GM12878 (cell line): ENCODE measurements around the gene ATP13A1. TPM values are rescaled to one million over a fixed set of nuclear protein-coding genes. Genes with fewer than 3 reads are reported as not detected.

Experiments
- ATAC-seq: fragments of 200-7000 bp; cut with Tn5 transposase; 3 replicates; pipeline ENCODE4 v1.9.1; 2020; ENCODE audit warnings: mild to moderate bottlenecking, moderate library complexity
- BruUV-seq: library from RNA; stranded (reverse); fragments of 400-500 nt; replicated peaks from 2 replicates; lab custom pipeline; 2021; lab: Mats Ljungman, UMichigan
- CTCF ChIA-PET: fragments of 300-600 bp; sonication (Branson Sonifier 250); formaldehyde crosslinking; extraction: SDS; loops from one replicate; lab custom pipeline; 2021; ENCODE audit warnings: inconsistent platforms; lab: Yijun Ruan, JAX
- POLR2A ChIA-PET: fragments of 350-600 bp; formaldehyde crosslinking; extraction: SDS; loops from one replicate; lab custom pipeline; 2021; ENCODE audit warnings: inconsistent platforms; lab: Charles Lee
- RAD21 ChIA-PET: fragments of 300-600 bp; sonication (Branson Sonifier 250); formaldehyde crosslinking; loops from one replicate; lab custom pipeline; 2023; ENCODE audit warnings: antibody characterized with exemption; ENCODE audit not compliant: unreplicated experiment; lab: Charles Lee
- SMC1A ChIA-PET: fragments of 300-600 bp; sonication (Branson Sonifier 250); formaldehyde crosslinking; loops from one replicate; lab custom pipeline; 2023; ENCODE audit not compliant: unreplicated experiment, uncharacterized antibody; lab: Charles Lee
- DNase-seq: peaks from one replicate; pipeline ENCODE4 v3.0.0-alpha.2; 2011; ENCODE audit warnings: low read depth, low spot score
- FAIRE-seq: peaks from 3 replicates; lab custom pipeline; 2011; peaks lifted over from hg19 to GRCh38; lab: Jason Lieb, UNC
- H2AFZ ChIP-seq: 2 replicates; pipeline ENCODE4 v1.6.0; 2011; ENCODE audit warnings: low read depth, low read length, control low read depth; ENCODE audit not compliant: control insufficient read depth
- H3K27ac ChIP-seq: 2 replicates; pipeline ENCODE4 v1.5.1; 2011; ENCODE audit warnings: control low read depth; ENCODE audit not compliant: control insufficient read depth, insufficient read depth
- H3K27me3 ChIP-seq, 2 experiments: replicated peaks in 1 of 2; 2 replicates each; pipeline versions ENCODE4 v1.6.0 to v1.6.1; 2011; ENCODE audit warnings: low read length in 1 of 2; ENCODE audit not compliant: control insufficient read depth in 2 of 2, insufficient read depth in 2 of 2
- H3K36me3 ChIP-seq, 2 experiments: 2 replicates each; pipeline ENCODE4 v1.5.1; 2011; ENCODE audit warnings: low read length in 1 of 2; ENCODE audit not compliant: control insufficient read depth in 2 of 2, insufficient read depth in 2 of 2
- H3K4me1 ChIP-seq: 2 replicates; pipeline ENCODE4 v1.6.1; 2011; ENCODE audit warnings: mild to moderate bottlenecking, low read length, moderate library complexity, mixed read lengths; ENCODE audit not compliant: control insufficient read depth, insufficient read depth
- H3K4me2 ChIP-seq: 2 replicates; pipeline ENCODE4 v1.6.0; 2011; ENCODE audit warnings: control low read depth; ENCODE audit not compliant: control insufficient read depth, insufficient read depth
- H3K4me3 ChIP-seq: fragments of 200-600 bp; sonication (generic); 2 replicates; pipeline ENCODE4 v1.5.1; 2016
- H3K79me2 ChIP-seq: 2 replicates; pipeline ENCODE4 v1.6.0; 2011; ENCODE audit warnings: low read length; ENCODE audit not compliant: control insufficient read depth, insufficient read depth
- H3K9ac ChIP-seq: 2 replicates; pipeline ENCODE4 v1.8.0; 2011; ENCODE audit warnings: low read length, control low read depth, mixed read lengths; ENCODE audit not compliant: control insufficient read depth, insufficient read depth
- H3K9me3 ChIP-seq: replicated peaks from 3 replicates; pipeline ENCODE4 v1.5.1; 2011; ENCODE audit warnings: mild to moderate bottlenecking, low read length; ENCODE audit not compliant: control insufficient read depth, insufficient read depth
- H4K20me1 ChIP-seq: 2 replicates; pipeline ENCODE4 v1.6.0; 2011; ENCODE audit not compliant: control insufficient read depth, insufficient read depth
- BCL11A ChIP-seq: IDR thresholded peaks from 2 replicates; pipeline ENCODE4 v1.6.1; 2011; ENCODE audit warnings: low read depth, low read length
- CEBPB ChIP-seq, 2 experiments: fragments of 150-350 bp in 1 of 2; IDR thresholded peaks; 2 replicates each; pipeline ENCODE4 v1.6.1; 2012 to 2014; ENCODE audit warnings: low read depth in 2 of 2, low read length in 2 of 2, borderline replicate concordance in 1 of 2, inconsistent platforms in 1 of 2
- FOS ChIP-seq: IDR thresholded peaks from 3 replicates; pipeline ENCODE4 v1.6.1; 2011; ENCODE audit warnings: borderline replicate concordance; ENCODE audit not compliant: insufficient read length; ENCODE audit errors: extremely low read depth
- KDM1A ChIP-seq: fragments of 200-600 bp; sonication (generic); IDR thresholded peaks from 2 replicates; pipeline ENCODE4 v1.6.1; 2016; ENCODE audit warnings: borderline replicate concordance
- MYB ChIP-seq: fragments of 150-350 bp; IDR thresholded peaks from 2 replicates; pipeline ENCODE4 v1.6.1; 2014; ENCODE audit warnings: mild to moderate bottlenecking, low read depth, low read length, borderline replicate concordance
- POU2F2 ChIP-seq: IDR thresholded peaks from 3 replicates; pipeline ENCODE4 v1.6.1; 2011; ENCODE audit warnings: low read depth, mild to moderate bottlenecking, low read length, borderline replicate concordance
- SMARCA5 ChIP-seq: fragments of 450-650 bp; IDR thresholded peaks from 2 replicates; pipeline ENCODE4 v1.6.1; 2017; ENCODE audit warnings: mild to moderate bottlenecking
- YY1 ChIP-seq: IDR thresholded peaks from 2 replicates; pipeline ENCODE4 v1.6.1; 2011; ENCODE audit warnings: low read depth, mild to moderate bottlenecking, low read length
- ZBTB4 ChIP-seq: fragments of 450-650 bp; formaldehyde crosslinking; IDR thresholded peaks from 2 replicates; pipeline ENCODE4 v1.4.0; 2022; ENCODE audit warnings: mild to moderate bottlenecking, moderate library complexity
- ZNF622 ChIP-seq: fragments of 450-650 bp; IDR thresholded peaks from 2 replicates; pipeline ENCODE4 v1.6.1; 2017; ENCODE audit warnings: mild to moderate bottlenecking, inconsistent platforms
- WGBS: methylation state at CpG from one replicate; pipeline ENCODE4 v1.1.6; 2016; ENCODE audit warnings: low lambda C conversion rate; ENCODE audit not compliant: insufficient replicate concordance, insufficient coverage; ENCODE audit errors: missing lambda C conversion rate; 5-methylcytosine and 5-hydroxymethylcytosine counted together
- in situ Hi-C: fragments of 300-500 bp; cut with MboI; formaldehyde crosslinking; loops from 9 replicates; pipeline ENCODE4 v1.14.3; 2018; ENCODE audit warnings: mixed read lengths
- intact Hi-C: fragments of 100-400 bp; cut with micrococcal nuclease; formaldehyde crosslinking; loops from one replicate; pipeline ENCODE4 v1.14.2; 2022; ENCODE audit not compliant: unreplicated experiment
- polyA plus RNA-seq, 11 experiments: library from polyadenylated mRNA; depleted of rRNA in 4 of 11; unstranded in 6 of 11; stranded (reverse) in 5 of 11; fragments of >200 nt; fragmentation: Nextera tagmentation in 4 of 11; fragmentation: Illumina TruSeq in 1 of 11; extraction: Ambion mirVana in 4 of 11; extraction: Trizol in 1 of 11; gene quantifications; 1 replicate in 1 of 11; 2 replicates in 10 of 11; pipeline versions ENCODE4 v1.2.1 to v1.2.3, GENCODE V29; 2011 to 2016; ENCODE audit warnings: inconsistent platforms in 2 of 11, missing spikeins in 2 of 11, low read depth in 1 of 11
- total RNA-seq, 4 experiments: library from RNA; depleted of rRNA in 3 of 4; stranded (reverse); fragments of >200 nt in 3 of 4; fragmentation: Illumina TruSeq in 1 of 4; extraction: Trizol in 1 of 4; gene quantifications; 2 replicates each; pipeline versions ENCODE4 v1.2.1 to v1.2.3, GENCODE V29; 2013 to 2021
- TF ChIP-seq, protein P1 (sequence below): IDR thresholded peaks from 2 replicates; pipeline ENCODE4 v1.6.1; 2012; ENCODE audit warnings: low read depth, low read length, improper control_type of control experiment
- TF ChIP-seq, protein P2 (sequence below): fragments of 450-650 bp; IDR thresholded peaks from 2 replicates; pipeline ENCODE4 v1.6.1; 2016; ENCODE audit warnings: mild to moderate bottlenecking, moderate library complexity, borderline replicate concordance

Gene ATP13A1
- total and polyA plus RNA-seq, 10 of the 15 experiments (the other 5 are each of a cell fraction or from before 2014, with no cell fraction given), result 0.37 to 91.0 (median 29.8) TPM

DNA sequence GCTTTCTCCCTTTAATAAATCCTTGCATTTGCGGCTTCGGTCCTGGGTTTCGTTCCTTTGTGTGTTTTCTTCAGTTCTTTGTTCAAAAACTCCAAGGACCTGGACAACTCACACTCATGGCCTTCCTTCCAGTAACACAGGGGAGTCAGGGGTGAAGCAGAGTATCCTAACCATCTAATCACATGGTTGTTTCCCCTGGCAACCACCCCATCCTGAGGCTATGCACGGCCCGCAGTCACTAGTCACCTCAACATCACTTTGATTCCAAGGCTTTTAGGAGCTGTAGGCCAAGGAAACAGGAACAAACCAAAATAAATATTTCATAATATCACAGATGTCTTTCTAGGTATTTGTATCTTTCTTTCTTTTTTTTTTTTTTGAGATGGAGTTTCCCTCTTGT lies 34.1 kb upstream of the ATP13A1 start:
- CTCF ChIA-PET, result no interaction called here
- no TSS peak for BruUV-seq
- POLR2A ChIA-PET, result no interaction called here
- Histone ChIP-seq H3K79me2 (no peaks in the 10 kb centered on the region), H3K27ac (no peak overlapping the region), H3K4me3 (no peak overlapping the region), H3K36me3 (no peaks in the 10 kb centered on the region), H3K4me2 (no peak overlapping the region), H3K9me3 (peaks cover 5% of the 10 kb centered on the region; the same call in 2 of the 3 replicates), H2AFZ (no peak overlapping the region), H4K20me1 (no peaks in the 10 kb centered on the region), H3K4me1 (no peaks in the 10 kb centered on the region), H3K27me3 (no peaks in the 10 kb centered on the region), H3K9ac (no peak overlapping the region)
- intact Hi-C loops, result no loop called here
- TF ChIP-seq ZBTB4, result no peak
- TF ChIP-seq BCL11A, result no peak
- no peak for TF ChIP-seq SMARCA5
- TF ChIP-seq, protein P1, sequence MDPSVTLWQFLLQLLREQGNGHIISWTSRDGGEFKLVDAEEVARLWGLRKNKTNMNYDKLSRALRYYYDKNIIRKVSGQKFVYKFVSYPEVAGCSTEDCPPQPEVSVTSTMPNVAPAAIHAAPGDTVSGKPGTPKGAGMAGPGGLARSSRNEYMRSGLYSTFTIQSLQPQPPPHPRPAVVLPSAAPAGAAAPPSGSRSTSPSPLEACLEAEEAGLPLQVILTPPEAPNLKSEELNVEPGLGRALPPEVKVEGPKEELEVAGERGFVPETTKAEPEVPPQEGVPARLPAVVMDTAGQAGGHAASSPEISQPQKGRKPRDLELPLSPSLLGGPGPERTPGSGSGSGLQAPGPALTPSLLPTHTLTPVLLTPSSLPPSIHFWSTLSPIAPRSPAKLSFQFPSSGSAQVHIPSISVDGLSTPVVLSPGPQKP, result no peak
- no peak for TF ChIP-seq POU2F2
- no peak for TF ChIP-seq YY1
- TF ChIP-seq CEBPB (IDR thresholded peaks at IDR 0.05; ENCODE audit: borderline replicate concordance in 1 of 2, low read depth in 2 of 2, low read length in 2 of 2), result no peak
- TF ChIP-seq FOS, result no peak
- TF ChIP-seq, protein P2, sequence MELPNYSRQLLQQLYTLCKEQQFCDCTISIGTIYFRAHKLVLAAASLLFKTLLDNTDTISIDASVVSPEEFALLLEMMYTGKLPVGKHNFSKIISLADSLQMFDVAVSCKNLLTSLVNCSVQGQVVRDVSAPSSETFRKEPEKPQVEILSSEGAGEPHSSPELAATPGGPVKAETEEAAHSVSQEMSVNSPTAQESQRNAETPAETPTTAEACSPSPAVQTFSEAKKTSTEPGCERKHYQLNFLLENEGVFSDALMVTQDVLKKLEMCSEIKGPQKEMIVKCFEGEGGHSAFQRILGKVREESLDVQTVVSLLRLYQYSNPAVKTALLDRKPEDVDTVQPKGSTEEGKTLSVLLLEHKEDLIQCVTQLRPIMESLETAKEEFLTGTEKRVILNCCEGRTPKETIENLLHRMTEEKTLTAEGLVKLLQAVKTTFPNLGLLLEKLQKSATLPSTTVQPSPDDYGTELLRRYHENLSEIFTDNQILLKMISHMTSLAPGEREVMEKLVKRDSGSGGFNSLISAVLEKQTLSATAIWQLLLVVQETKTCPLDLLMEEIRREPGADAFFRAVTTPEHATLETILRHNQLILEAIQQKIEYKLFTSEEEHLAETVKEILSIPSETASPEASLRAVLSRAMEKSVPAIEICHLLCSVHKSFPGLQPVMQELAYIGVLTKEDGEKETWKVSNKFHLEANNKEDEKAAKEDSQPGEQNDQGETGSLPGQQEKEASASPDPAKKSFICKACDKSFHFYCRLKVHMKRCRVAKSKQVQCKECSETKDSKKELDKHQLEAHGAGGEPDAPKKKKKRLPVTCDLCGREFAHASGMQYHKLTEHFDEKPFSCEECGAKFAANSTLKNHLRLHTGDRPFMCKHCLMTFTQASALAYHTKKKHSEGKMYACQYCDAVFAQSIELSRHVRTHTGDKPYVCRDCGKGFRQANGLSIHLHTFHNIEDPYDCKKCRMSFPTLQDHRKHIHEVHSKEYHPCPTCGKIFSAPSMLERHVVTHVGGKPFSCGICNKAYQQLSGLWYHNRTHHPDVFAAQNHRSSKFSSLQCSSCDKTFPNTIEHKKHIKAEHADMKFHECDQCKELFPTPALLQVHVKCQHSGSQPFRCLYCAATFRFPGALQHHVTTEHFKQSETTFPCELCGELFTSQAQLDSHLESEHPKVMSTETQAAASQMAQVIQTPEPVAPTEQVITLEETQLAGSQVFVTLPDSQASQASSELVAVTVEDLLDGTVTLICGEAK, result no peak
- no peak for TF ChIP-seq ZNF622
- no peak for TF ChIP-seq MYB
- no peak for TF ChIP-seq KDM1A
- RAD21 ChIA-PET, result no interaction called here
- FAIRE-seq (no peak), DNase-seq (no peak), ATAC-seq (no peak)
- in situ Hi-C loops, result no loop called here
- SMC1A ChIA-PET, result interaction anchor here (0.6 kb wide), 1 partner anchor 539 kb away, joined by 3 read pairs; no protein-coding TSS in a partner anchor
- 86% methylated on average over 5 of the region's 5 CpGs for WGBS
